SK-N-MC (cell line): ENCODE measurements around the gene TOX2.

Experiments
- EZH2 ChIP-seq: fragments of 200-600 bp; sonication (generic); IDR thresholded peaks from one replicate; pipeline ENCODE4 v1.6.1; 2017; ENCODE audit warnings: antibody characterized with exemption
- POLR2AphosphoS5 ChIP-seq: IDR thresholded peaks from 2 replicates; pipeline ENCODE4 v1.6.1; 2012; ENCODE audit warnings: mild to moderate bottlenecking, low read depth, low read length, borderline replicate concordance

- TF ChIP-seq POLR2AphosphoS5 (no peak), EZH2 (no peak)
These were observed 46.6 kb upstream of the TOX2 start for GRCh38 chr20:43868091-43868490.
